Upper lobe of right lung (tissue), 1 donor: ENCODE measurements around the gene TMEM231. TPM values are rescaled to one million over a fixed set of nuclear protein-coding genes. Genes with fewer than 3 reads are reported as not detected.
"Not testable (repeated sequence)": the region's sequence is repeated elsewhere in the genome, so short reads cannot be mapped to it uniquely, and the experiment has no call there.

Experiments
- ATAC-seq: fragments of 200-7000 bp; cut with Tn5 transposase; one replicate; pipeline ENCODE4 v1.9.1; 2020; ENCODE audit warnings: mild to moderate bottlenecking, moderate library complexity
- DNase-seq: peaks from one replicate; pipeline ENCODE4 v3.0.0-alpha.2; 2020
- H3K27ac ChIP-seq: fragments of 200-600 bp; one replicate; pipeline ENCODE4 v1.8.0; 2022
- H3K27me3 ChIP-seq: fragments of 200-600 bp; one replicate; pipeline ENCODE4 v1.8.0; 2022; ENCODE audit warnings: mild to moderate bottlenecking
- H3K36me3 ChIP-seq: fragments of 200-600 bp; one replicate; pipeline ENCODE4 v1.8.0; 2022
- H3K4me1 ChIP-seq: fragments of 200-600 bp; one replicate; pipeline ENCODE4 v1.8.0; 2022
- H3K4me3 ChIP-seq: fragments of 200-600 bp; one replicate; pipeline ENCODE4 v1.8.0; 2022; ENCODE audit warnings: mild to moderate bottlenecking
- H3K9me3 ChIP-seq: fragments of 200-600 bp; one replicate; pipeline ENCODE4 v1.8.0; 2022
- intact Hi-C: fragments of 100-400 bp; cut with DNase I; formaldehyde crosslinking; loops from one replicate; pipeline ENCODE4 v1.11.0; 2022
- total RNA-seq: library from RNA; stranded (reverse); fragmentation: NEBNext Ultra II Directional; extraction: Animal tissue kit (Norgen Biotek cat#: 25700); gene quantifications from one replicate; pipeline ENCODE4 v1.2.1, GENCODE V29; 2021
- TF ChIP-seq, protein P1 (sequence below): fragments of 200-600 bp; IDR thresholded peaks from one replicate; pipeline ENCODE4 v1.8.0; 2022; ENCODE audit warnings: antibody characterized with exemption
- donor health status: DM: no; HTN: yes; CAD: no; lungs with severe emphysema.

TMEM231 gene
- total RNA-seq, 1 donor from 2014 or later: 4.5 TPM

DNA sequence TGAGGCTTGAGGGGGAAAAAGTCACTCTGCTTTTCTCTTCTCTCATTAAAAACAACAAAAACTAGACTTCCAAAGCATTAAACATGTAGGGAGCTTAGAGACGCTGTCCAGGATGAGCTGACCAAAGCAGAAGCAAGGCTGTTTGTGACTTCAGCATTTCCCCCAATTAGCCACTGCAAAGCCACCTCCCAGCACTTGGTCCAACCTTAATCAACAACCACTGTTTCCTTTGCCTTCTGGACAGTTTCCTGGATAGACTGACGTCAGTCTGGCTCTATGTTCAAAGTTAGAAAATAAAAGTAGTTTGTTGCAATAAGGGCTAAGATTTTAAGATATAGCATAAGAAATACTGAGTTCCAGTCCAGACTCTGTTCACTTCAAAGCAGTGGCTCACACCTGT, 3.1 kb downstream of the TMEM231 start:
- H3K9me3 ChIP-seq: no peaks in the 10 kb centered on the region
- H3K4me3 ChIP-seq: no peak overlapping the region
- H3K4me1 ChIP-seq: peaks cover 11% of the 10 kb centered on the region
- intact Hi-C loops: no loop called here
- TF ChIP-seq, protein P1, sequence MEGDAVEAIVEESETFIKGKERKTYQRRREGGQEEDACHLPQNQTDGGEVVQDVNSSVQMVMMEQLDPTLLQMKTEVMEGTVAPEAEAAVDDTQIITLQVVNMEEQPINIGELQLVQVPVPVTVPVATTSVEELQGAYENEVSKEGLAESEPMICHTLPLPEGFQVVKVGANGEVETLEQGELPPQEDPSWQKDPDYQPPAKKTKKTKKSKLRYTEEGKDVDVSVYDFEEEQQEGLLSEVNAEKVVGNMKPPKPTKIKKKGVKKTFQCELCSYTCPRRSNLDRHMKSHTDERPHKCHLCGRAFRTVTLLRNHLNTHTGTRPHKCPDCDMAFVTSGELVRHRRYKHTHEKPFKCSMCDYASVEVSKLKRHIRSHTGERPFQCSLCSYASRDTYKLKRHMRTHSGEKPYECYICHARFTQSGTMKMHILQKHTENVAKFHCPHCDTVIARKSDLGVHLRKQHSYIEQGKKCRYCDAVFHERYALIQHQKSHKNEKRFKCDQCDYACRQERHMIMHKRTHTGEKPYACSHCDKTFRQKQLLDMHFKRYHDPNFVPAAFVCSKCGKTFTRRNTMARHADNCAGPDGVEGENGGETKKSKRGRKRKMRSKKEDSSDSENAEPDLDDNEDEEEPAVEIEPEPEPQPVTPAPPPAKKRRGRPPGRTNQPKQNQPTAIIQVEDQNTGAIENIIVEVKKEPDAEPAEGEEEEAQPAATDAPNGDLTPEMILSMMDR: no peak
- ATAC-seq (no peak), DNase-seq (no peak)
- H3K27me3 ChIP-seq: no peaks in the 10 kb centered on the region
- no peak overlapping the region for H3K27ac ChIP-seq
- H3K36me3 ChIP-seq: no peaks in the 10 kb centered on the region

DNA sequence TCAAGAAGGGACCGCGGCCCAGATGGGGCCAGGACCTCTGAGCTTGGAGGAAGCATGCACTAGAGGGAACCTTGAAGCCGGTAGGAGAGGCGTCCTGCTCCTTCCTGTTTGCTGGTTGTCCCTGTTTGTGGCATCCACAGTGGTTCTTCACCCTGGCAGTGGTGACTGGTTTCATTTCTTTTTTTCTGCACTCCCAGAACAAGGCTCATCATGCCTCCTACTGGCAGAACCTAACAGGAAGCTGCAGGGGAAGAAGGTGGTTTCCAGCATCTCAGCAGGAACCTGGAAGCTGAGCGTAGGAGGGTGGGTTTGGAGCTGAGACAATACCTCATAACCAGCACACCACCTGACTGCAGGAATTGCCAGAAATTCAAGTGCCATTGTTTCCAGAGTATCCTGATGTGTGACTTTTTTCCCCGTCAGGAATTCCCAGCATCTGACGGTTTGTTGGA, 5.8 kb downstream of the TMEM231 start:
- Histone ChIP-seq H3K27me3 (no peaks in the 10 kb centered on the region), H3K27ac (no peak overlapping the region), H3K4me3 (no peak overlapping the region), H3K4me1 (peaks cover 5% of the 10 kb centered on the region), H3K9me3 (no peaks in the 10 kb centered on the region), H3K36me3 (no peaks in the 10 kb centered on the region)
- DNase-seq (no peak), ATAC-seq (peak; percentile 90)
- TF ChIP-seq, protein P1: peak; percentile 46
- intact Hi-C loops: no loop called here

DNA sequence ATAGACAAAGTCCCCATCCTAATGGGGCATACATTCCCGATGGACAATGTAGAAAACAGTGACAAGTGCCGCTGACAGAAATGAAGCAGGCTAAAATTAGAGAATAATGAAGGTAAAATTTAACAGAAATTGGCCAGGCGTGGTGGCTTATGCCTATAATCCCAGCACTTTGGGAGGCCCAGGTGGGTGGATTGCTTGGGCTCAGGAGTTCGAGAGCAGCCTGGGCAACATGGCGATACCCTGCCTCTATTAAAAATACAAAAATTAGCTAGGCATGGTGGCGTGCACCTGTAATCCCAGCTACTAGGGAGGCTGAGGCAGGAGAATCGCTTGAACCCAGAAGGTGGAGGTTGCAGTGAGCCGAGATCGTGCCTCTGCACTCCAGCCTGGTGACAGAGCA, 7.6 kb downstream of the TMEM231 start:
- H3K9me3 ChIP-seq, DNase-seq, H3K4me3 ChIP-seq, H3K4me1 ChIP-seq, ATAC-seq, intact Hi-C loops, H3K27me3 ChIP-seq, H3K36me3 ChIP-seq, H3K27ac ChIP-seq: not testable (repeated sequence)

DNA sequence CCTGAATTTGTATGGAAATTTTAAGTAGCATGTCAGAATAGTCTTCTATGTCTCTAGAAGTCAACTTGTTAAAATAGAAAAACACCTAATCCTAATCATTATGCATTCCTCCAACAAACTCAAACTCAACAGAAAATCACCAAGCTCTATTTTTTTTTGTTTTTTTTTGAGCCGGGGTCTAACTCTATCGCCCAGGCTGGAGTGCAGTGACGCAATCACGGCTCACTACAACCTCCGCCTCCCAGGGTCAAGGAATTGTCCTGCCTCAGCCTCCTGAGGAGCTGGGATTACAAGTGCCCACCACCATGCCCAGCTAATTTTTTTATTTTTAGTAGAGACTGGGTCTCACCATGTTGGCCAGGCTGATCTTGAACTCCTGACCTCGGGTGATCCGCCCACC, 9.8 kb downstream of the TMEM231 start:
- no peaks in the 10 kb centered on the region for H3K9me3 ChIP-seq
- no peak overlapping the region for H3K27ac ChIP-seq
- H3K4me1 ChIP-seq: no peaks in the 10 kb centered on the region
- peak; percentile 29 for DNase-seq
- H3K4me3 ChIP-seq: no peak overlapping the region
- H3K27me3 ChIP-seq: no peaks in the 10 kb centered on the region
- H3K36me3 ChIP-seq: no peaks in the 10 kb centered on the region
- no peak for ATAC-seq
- TF ChIP-seq, protein P1: no peak
- intact Hi-C loops: no loop called here

DNA sequence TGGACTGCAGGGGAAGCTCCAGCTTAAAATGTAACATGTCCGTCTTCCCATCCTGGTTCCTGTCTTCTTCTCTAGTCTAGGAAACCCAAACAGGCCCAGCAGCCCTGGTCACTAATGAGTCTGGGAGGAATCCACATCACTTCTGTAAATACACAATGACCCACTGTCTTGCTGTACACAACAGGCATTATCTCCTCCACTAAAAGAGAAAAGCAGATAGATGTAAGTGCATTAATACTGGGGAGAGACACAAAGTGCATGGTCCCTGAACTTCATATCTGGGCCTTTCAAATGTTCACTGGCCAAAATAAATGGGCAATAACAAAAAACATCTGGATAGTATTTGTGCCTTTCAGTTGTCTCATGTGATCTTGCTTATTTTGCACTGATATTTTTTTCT, 10.2 kb downstream of the TMEM231 start:
- H3K4me3 ChIP-seq, H3K36me3 ChIP-seq, H3K27me3 ChIP-seq, DNase-seq, intact Hi-C loops, H3K4me1 ChIP-seq, H3K9me3 ChIP-seq, H3K27ac ChIP-seq, ATAC-seq: not testable (repeated sequence)

DNA sequence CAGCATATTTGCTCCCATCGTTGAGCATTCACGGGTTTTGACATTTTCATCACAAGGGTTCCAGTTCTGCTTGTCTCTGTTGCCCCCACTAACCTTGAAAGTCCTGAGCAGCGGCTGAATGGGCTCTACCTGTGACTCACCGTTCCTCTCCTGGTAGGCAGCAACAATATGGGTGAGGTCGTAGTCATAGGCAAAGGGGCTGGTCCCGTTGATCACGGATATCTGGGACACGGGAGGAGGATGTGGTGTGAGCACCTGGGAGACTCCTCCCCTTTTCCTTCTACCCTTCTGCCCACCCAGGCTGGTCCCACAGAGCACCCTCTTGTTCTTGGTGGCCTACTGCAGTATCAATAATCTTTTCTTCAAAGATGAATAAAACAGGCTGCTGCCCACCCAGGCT, 13.6 kb downstream of the TMEM231 start:
- H3K27ac ChIP-seq, intact Hi-C loops, H3K4me3 ChIP-seq, H3K4me1 ChIP-seq, H3K36me3 ChIP-seq, H3K9me3 ChIP-seq, ATAC-seq, H3K27me3 ChIP-seq: not testable (repeated sequence)
- DNase-seq: peak; percentile 29

DNA sequence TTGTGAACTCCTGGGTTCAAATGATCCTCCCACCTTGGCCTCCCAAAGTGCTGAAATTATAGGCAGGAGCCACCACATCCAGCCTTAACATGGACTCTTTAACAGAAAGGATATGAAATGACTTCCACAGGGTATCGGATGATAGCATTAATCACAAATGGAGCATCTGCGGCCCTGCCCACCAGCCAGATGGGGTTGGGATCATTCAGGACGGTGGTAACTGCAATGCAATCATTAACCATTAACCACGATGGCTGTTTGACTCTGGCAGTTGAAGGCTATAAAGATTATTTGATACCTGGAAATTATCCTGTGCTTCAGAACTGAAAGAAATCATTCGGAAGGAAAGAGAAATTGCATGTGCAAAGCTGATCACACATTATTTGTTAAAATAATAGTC, 14.8 kb downstream of the TMEM231 start:
- Histone ChIP-seq H3K27me3 (no peaks in the 10 kb centered on the region), H3K27ac (no peak overlapping the region), H3K36me3 (no peaks in the 10 kb centered on the region), H3K4me3 (no peak overlapping the region), H3K4me1 (no peaks in the 10 kb centered on the region), H3K9me3 (no peaks in the 10 kb centered on the region)
- intact Hi-C loops: no loop called here
- DNase-seq (no peak), ATAC-seq (no peak)
- TF ChIP-seq, protein P1: no peak

DNA sequence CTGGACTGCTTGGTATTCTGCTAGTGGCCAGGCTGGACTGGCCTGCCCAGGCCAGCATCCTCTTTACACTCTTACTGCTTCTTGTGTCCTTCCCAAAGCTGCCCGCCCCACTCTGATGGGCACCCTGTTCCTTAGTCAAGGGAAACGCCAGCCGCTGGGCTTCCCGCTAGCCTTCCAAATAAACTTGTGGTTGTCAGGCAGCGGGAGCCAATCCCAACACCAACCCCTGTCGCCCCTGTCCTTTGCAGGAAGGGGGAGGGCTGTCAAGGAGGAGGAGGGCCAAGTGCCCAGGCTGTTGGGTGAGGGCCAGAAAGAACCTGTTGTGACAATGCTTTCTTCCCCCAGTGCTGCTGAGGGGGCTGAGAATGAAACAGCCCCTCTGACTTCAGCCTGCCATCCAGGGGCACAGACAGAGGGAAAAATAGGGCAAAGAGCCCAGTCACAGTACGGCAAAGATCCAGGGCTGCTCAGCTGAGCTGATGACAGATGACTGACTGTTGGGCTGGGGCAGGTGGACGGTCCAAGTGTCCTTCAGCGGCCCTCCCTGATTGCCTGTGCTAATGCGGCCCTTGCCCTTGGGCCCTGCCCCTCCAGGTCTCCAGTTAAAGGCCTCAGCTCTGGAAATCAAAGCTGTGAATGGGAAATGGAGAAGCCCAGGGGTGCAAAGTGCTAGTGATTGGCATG, 17.0 kb downstream of the TMEM231 start:
- H3K27ac ChIP-seq, intact Hi-C loops, H3K9me3 ChIP-seq, H3K4me3 ChIP-seq, H3K27me3 ChIP-seq, H3K4me1 ChIP-seq, H3K36me3 ChIP-seq: not testable (repeated sequence)
- DNase-seq: peak; percentile 35
- ATAC-seq: peak; percentile 57
